Stimulated activated CD8-positive, alpha-beta memory T cell treated with anti-CD3 and anti-CD28 coated beads, Interleukin-15, amount 100 ng/mL, for 4 hours (primary cell): ENCODE results near the gene TBC1D17.
A peak's percentile ranks its signal among the peaks of the same experiment; 100 is the strongest.

Source experiments
- DNase-seq, 2 donors: peaks; one replicate each; pipeline ENCODE4 v3.0.0-alpha.2; 2020; ENCODE audit warnings: low read depth in 2 of 2

The TBC1D17 gene

DNA sequence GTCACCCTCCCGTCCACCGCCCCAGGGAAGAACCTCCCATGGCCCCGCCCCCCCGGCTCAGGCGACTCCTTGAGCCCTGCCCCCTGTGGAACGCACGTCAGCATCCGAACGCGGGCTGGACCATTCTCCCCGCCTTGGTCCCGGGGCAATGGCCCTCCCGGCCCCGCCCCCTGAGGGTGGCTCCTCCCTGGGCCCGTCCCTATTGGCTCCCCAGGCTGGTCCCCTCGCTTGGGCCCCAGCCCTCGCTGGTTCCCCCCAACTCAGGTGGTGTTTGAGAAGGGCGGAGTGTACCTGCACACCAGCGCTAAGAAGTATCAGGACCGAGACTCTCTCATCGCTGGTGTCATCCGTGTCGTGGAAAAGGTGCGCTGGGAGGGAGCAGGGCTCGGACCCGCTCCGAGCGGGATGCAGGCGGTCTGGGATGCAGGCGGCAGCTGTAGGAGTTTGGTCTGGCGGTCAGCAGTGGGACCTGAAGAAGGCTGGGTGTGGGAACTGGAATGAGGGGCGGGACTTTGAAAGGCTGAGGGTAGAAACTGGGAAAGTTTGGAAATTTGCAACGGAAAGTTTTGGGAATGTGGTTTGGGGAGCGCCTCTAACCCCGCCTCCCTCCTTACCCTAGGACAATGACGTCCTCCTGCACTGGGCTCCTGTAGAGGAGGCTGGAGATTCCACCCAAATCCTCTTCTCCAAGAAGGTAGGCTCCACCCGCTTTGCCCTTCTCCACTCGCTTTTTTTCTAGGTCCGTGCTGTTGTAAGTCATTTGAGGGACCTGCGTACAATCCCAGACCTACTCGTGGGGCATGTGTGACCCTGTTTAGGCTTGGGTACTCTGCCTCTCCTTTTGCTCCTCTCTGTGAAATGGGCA, 609 bp downstream of the TBC1D17 start:
- peak; percentile 95 for DNase-seq

- no peak for DNase-seq
Observed at GRCh38 chr19:49878744-49879070, 1.2 kb downstream of the TBC1D17 start.

GRCh38 chr19:49879243-49879963, 1.9 kb downstream of the TBC1D17 start:
- DNase-seq: no peak

DNA sequence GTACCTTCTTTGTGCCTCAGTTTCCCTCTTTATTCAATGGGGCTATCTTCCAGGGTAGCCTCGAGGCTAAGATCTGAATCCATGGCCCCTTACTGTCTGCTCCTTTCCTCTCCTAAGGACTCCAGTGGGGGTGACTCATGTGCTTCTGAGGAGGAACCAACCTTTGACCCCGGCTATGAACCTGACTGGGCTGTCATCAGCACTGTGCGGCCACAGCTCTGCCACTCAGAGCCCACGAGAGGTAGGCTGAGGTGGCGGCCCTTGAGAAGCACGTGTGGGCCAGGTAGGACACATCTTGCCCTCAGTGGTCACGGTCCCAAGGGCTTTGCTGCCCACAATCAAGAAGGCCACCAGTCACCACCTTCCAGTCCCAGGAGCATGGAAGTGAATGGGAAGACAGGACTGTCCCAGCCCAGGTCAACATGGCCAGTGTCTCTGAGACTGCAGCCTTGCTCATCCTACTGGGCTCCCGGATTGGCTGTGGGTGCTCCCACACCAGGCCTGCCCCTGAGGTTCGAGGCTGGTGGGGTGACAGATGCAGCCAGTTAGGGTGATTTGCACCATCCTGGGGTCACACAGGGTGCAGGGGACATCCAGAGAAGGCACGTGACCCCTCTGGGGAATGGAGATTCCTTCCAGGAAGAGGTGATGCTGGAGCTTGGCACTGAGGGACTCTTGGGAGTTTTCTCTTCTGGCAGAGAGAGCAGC, 2.8 kb downstream of the TBC1D17 start:
- no peak for DNase-seq

GRCh38 chr19:49881186-49881585, 3.7 kb downstream of the TBC1D17 start:
- no peak for DNase-seq

DNA sequence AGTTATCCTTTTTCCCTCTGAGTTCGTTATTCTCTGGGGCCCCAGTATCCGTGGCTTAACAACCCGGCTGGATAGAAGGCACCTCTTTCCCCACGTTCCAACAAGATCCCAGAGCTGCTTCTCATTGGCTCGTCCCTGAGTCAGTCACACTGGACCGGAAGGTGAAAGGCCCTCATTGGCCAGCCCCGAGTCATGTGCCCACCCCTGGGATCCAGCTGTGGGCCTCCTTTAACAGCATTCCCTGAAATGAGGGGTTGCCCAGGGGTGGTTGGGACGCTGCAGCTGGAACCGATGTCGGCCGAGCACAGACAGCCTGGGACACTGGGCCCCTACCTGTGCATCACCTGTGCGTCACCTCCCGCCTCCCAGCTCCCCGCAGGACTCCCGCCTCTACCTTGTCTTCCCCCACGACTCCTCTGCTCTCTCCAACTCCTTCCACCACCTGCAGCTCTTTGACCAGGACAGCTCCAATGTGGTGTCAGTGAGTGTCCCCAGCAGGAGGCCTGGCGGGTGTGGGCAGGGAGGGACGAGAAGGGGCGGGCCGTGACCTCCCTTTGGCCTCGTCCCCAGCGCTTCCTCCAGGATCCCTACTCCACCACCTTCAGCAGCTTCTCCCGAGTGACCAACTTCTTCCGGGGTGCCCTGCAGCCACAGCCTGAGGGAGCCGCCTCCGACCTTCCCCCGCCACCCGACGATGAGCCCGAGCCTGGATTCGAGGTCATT, 4.3 kb downstream of the TBC1D17 start:
- DNase-seq: no peak

DNA sequence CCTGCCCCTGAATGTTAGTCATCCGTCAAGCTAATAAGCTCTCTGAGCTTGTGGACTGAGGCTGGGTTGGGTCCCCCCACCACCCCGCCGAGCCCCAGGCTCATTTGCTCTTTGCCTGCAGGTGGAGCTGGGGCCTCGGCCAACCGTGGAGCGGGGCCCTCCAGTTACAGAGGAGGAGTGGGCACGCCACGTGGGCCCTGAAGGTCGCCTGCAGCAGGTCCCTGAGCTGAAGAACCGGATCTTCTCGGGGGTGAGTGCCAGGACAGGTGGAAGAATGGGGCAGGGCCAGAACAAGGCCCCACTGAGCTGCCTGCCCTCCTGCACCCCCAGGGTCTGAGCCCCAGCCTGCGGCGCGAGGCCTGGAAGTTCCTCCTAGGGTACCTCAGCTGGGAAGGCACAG, 5.1 kb downstream of the TBC1D17 start:
- DNase-seq: no peak

DNA sequence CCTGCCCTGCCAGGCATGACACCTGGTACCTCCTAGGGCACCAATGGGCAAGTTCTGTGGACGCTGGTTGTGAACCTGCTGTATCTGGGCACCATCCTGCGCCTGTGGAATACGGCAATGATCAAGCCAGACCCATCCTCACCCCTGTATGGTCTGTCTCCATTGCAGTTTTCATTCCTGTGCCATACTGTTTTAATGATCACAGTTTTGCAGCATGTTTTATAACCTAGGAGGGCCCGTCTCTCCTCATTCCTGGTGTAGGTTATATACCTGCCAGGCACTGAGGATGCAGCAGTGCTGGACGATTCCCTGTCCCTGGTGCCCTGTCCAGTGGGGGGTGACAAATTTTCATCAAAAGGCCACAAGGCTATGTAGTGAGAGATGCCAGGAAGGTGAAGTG, 5.6 kb downstream of the TBC1D17 start:
- DNase-seq: no peak

DNA sequence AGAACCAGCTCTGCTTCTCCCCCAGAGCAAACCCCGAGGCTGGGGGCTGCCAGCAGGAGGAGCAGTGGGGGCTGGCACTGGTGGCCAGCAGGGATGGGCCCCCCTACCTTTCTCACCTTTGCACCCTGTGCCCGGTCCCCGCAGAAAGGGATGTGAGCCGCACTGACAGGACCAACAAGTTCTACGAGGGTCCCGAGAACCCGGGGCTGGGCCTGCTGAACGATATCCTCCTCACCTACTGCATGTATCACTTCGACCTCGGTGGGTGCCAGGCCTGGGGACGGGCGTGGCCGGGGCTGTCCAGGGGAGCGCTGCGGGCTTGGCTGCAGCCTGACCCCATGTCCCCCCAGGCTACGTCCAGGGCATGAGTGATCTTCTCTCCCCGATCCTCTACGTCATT, 6.6 kb downstream of the TBC1D17 start:
- DNase-seq: no peak

- DNase-seq: no peak
Observed at GRCh38 chr19:49884760-49885159, 7.3 kb downstream of the TBC1D17 start.

GRCh38 chr19:49887037-49887664, 9.6 kb downstream of the TBC1D17 start:
- no peak for DNase-seq

DNA sequence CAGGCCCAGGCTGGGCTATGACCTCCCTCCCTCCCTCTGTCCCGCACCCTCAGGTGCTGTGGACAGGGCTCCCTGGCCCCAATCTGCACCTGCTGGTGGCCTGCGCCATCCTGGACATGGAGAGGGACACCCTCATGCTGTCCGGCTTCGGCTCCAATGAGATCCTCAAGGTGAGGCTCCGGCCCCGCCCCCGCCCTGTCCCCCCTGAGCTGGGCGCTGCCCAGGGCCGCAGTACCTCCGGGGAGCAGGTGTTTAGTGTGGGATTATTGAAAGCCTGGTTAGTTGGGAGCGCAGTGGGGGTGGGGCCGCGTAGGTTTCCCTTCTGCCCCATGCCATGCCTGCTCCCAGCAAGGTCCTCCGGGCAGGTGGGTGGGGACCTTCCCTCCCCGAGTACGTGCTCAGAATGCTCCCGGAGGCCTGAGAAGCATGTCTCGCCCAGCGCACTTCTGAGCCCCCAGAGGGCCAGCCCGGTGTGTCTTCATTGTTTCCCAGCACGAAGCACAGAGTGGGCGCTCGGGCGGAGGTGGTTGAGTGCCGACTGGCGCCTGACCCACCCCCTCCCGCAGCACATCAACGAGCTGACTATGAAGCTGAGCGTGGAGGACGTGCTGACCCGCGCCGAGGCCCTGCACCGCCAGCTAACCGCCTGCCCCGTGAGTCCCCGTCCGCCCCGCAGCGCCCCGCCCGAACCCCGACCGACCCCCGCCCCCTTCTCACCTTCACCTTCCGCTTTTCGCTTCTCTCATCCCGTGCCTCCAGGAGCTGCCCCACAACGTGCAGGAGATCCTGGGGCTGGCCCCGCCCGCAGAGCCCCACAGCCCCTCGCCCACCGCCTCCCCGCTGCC, 10.4 kb downstream of the TBC1D17 start:
- no peak for DNase-seq

DNA sequence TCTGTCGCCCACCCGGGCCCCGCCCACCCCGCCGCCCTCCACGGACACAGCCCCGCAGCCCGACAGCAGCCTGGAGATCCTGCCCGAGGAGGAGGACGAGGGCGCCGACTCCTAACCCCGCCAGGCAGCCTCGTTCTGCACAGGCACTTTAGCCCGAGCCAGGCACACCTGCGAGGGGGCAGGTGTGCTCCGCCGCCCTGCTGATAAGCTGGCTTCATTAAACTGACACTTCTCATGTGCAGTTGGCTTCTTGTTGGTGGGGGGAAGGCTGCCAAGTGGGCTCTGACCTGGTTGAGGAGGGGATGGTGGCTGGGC, 11.0 kb downstream of the TBC1D17 start:
- no peak for DNase-seq

- DNase-seq: no peak
Observed at GRCh38 chr19:49889038-49889686, 11.7 kb downstream of the TBC1D17 start.

GRCh38 chr19:49889687-49890348, 12.3 kb downstream of the TBC1D17 start:
- DNase-seq: peak; percentile 46 to 52

DNA sequence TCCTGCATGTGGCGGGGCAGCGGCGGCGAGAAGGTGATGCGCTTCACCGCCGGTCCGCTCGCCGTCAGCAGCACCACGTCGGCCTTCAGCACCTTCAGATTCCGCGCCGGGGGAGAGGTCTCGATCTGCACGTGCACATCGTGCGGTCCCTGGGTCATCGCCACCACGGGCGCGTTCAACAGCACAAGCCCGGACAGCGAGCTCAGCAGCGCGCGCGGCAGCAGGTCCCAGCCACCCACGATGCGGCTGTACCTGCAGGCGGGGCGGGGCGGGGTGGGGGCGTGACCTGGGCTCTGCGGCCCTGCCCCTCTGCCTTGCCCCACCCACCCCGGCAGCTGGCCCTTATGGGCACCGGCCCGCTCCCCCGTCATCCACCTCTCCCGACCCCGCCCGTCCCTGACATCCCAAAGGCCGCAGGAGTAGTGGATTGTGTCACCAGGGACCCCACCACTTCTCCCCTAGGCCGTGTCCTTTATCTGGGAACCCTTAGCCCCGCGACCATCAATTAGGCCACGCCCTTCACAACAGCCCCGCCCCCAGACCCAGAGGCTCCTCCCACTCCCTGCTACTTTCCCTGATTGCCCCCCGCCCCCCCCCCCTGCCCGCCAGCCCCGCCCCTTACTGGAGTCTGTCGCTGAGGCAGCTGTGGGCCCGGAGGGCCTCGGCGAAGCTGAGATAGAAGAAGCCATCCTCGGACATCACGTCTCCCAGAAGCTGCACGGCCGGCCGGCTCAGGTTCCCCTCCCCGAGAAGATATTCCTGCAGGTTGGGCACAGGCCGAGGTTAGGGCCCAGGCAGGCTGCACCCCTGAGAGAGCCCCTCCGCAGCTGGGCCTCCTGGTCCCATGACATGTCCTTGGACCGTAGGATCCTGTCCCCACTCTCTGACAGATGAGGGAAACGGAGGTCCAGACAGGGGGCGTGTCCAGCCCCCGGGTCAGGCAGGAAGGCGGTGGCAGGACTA, 13.1 kb downstream of the TBC1D17 start:
- peak; percentile 36 to 50 for DNase-seq

- DNase-seq: no peak
Observed at GRCh38 chr19:49891393-49891792, 13.9 kb downstream of the TBC1D17 start.

- DNase-seq: no peak
Observed at GRCh38 chr19:49892716-49893115, 15.2 kb downstream of the TBC1D17 start.
